LNCAP (cell line): ENCODE results near the gene MYO18B.

Experiments used
- TF ChIP-seq, protein P1 (sequence below): fragments of 450-650 bp; IDR thresholded peaks from 2 replicates; pipeline ENCODE4 v1.5.1; 2017; ENCODE audit warnings: mild to moderate bottlenecking

MYO18B gene

GRCh38 chr22:25833091-25833490, 91.1 kb downstream of the MYO18B start:
- TF ChIP-seq, protein P1, sequence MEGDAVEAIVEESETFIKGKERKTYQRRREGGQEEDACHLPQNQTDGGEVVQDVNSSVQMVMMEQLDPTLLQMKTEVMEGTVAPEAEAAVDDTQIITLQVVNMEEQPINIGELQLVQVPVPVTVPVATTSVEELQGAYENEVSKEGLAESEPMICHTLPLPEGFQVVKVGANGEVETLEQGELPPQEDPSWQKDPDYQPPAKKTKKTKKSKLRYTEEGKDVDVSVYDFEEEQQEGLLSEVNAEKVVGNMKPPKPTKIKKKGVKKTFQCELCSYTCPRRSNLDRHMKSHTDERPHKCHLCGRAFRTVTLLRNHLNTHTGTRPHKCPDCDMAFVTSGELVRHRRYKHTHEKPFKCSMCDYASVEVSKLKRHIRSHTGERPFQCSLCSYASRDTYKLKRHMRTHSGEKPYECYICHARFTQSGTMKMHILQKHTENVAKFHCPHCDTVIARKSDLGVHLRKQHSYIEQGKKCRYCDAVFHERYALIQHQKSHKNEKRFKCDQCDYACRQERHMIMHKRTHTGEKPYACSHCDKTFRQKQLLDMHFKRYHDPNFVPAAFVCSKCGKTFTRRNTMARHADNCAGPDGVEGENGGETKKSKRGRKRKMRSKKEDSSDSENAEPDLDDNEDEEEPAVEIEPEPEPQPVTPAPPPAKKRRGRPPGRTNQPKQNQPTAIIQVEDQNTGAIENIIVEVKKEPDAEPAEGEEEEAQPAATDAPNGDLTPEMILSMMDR, result no peak

DNA sequence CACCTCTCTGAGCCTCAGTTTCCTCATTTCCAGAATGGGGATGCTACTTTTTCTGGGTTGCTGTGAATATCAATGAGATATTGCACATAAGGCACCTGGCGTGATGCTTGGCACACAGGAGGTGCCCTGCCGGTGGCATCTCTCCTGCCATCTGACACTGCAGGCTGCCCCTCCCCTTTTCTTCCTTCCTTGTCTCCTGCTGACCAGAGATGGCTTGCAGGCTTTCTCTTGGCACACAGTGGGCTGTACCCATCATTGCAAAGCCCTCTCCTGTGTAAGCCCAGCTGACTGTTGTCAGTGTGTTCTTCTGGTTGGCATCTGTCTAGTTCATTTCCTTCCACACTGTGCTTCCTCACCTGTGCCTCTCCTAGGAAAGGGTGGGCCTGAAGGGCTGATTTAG, 91.7 kb downstream of the MYO18B start:
- TF ChIP-seq, protein P1, result no peak

- TF ChIP-seq, protein P1, result no peak
These were observed 92.5 kb downstream of the MYO18B start for GRCh38 chr22:25834490-25834889.

- TF ChIP-seq, protein P1, result no peak
These were observed 93.4 kb downstream of the MYO18B start for GRCh38 chr22:25835348-25835747.

DNA sequence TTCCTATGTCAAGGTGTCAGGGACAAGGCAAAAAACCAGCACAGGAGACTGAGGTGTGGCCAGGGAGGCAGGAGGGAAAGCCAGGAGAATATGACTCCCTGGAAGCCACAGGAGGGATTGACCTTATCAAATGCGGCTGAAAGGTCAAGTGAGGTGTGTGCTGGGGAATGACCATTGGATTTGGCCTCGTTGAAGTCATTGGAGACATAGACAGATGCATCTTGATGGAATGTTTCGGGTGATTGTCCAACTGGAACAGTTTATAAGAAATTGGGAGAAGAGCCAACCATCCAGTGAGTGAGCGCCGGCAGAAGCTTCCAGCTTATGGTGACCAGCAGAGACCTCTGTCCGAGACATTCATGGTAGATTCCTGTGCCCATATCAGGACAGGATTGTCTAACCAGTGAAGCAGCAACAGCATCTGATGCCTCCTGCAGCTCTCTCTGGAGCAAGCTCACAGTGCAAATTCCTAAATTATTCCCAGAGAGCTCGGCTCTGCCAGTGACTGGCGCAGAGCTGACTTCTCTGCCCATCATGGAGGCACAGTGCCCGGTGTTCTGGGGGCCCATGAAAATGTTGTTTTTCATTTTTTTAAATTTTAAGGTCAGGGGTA, 95.4 kb downstream of the MYO18B start:
- TF ChIP-seq, protein P1, result no peak

DNA sequence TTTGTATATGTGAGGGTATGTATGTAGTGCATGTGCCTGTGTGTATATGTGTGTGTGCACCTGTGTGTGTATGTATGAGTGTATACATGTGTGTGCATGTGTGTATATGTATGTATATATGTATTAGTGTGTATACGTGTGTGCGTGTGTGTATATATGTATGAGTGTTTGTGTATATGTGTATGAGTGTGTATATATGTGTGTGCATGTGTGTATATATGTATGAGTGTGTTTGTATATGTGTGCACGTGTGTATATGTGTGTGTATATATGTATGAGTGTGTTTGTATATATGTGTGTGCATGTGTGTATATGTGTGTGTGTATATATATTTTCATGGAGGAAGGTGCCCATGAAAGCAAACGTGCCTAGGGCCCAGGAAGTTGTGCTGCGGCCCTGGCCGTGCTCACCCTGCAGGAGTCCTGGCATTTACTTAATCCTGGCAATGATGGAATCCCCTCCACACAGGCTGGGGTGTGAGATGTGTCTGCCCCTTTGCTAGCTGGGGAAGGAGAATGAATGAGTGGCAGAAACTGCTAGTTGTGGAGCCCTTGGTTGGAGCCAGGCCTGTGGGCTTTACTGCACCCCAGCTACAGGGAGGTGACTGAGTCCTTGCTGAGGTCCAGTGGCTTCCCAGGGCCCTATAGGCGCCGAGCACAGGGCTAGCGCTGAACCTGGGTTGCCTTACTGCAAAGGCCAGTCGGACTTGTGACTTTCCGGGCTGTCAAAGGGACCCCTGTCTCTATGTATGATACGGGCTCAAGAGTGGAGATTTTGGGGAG, 97.2 kb downstream of the MYO18B start:
- TF ChIP-seq, protein P1, result no peak

GRCh38 chr22:25839755-25840154, 97.8 kb downstream of the MYO18B start:
- TF ChIP-seq, protein P1, result no peak
